ENCODE data around the gene MALL.
"Not testable (repeated sequence)": the region's sequence is repeated elsewhere in the genome, so short reads cannot be mapped to it uniquely, and the experiment has no call there.

DNA sequence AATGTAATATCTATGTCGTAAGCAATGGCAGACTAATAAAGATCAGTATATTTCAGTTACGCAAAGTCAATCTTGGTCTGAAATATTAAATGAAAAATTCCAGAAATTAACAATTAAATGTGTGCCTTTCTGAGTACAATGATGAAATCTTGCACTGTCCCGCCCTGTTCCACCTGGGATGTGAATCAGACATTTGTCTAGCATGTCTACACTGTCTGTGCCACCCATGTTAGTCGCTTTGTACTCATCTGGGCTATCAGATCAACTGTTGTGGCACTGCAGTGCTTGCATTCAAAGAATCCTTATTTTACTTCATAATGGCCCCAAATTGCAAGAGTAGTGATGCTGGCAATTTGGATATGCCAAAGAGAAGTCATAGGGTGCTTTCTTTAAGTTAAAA, 25.5 kb downstream of the MALL start:
- TF ChIP-seq EZH2 (IDR thresholded peaks at IDR 0.05); POLR2AphosphoS5 (IDR thresholded peaks at IDR 0.05; ENCODE audit: borderline replicate concordance, low read depth, low read length): not testable (repeated sequence)
